Smooth muscle cell (in vitro differentiated cells): ENCODE measurements around the gene PPIP5K2. TPM values are rescaled to one million over a fixed set of nuclear protein-coding genes. Genes with fewer than 3 reads are reported as not detected.
A peak's percentile ranks its signal among the peaks of the same experiment; 100 is the strongest.

ENCODE experiments used
- DNase-seq: peaks from one replicate; lab custom pipeline; 2025; ENCODE audit not compliant: unreplicated experiment; lab: John Stamatoyannopoulos, UW
- H2AFZ ChIP-seq: fragments of 200-600 bp; sonication (generic); 2 replicates; pipeline ENCODE4 v1.6.0; 2016; ENCODE audit warnings: antibody characterized with exemption, low read depth, mild to moderate bottlenecking
- H3F3A ChIP-seq: fragments of 200-600 bp; sonication (generic); 2 replicates; pipeline ENCODE4 v1.6.0; 2017; ENCODE audit warnings: antibody characterized with exemption, low read depth
- H3K27ac ChIP-seq: fragments of 200-600 bp; sonication (generic); 2 replicates; pipeline ENCODE4 v1.5.1; 2016; ENCODE audit warnings: low read depth, mild to moderate bottlenecking
- H3K27me3 ChIP-seq: fragments of 200-600 bp; sonication (generic); 2 replicates; pipeline ENCODE4 v1.6.1; 2016; ENCODE audit warnings: low read depth, mild to moderate bottlenecking
- H3K36me3 ChIP-seq: fragments of 200-600 bp; sonication (generic); 2 replicates; pipeline ENCODE4 v1.5.1; 2016; ENCODE audit warnings: low read depth
- H3K4me1 ChIP-seq: fragments of 200-600 bp; sonication (generic); 2 replicates; pipeline ENCODE4 v1.5.1; 2016; ENCODE audit warnings: low read depth
- H3K4me2 ChIP-seq: fragments of 200-600 bp; sonication (generic); 2 replicates; pipeline ENCODE4 v1.6.0; 2016; ENCODE audit warnings: mild to moderate bottlenecking
- H3K4me3 ChIP-seq: fragments of 200-600 bp; sonication (generic); 2 replicates; pipeline ENCODE4 v1.5.1; 2016; ENCODE audit warnings: mild to moderate bottlenecking
- H3K79me2 ChIP-seq: fragments of 200-600 bp; sonication (generic); 2 replicates; pipeline ENCODE4 v1.6.0; 2016; ENCODE audit warnings: low read depth, mild to moderate bottlenecking
- H3K9ac ChIP-seq: fragments of 200-600 bp; sonication (generic); 2 replicates; pipeline ENCODE4 v1.6.0; 2016; ENCODE audit warnings: low read depth
- H3K9me3 ChIP-seq: fragments of 200-600 bp; sonication (generic); replicated peaks from 2 replicates; pipeline ENCODE4 v1.5.1; 2016; ENCODE audit warnings: low read depth
- H4K20me1 ChIP-seq: fragments of 200-600 bp; sonication (generic); 2 replicates; pipeline ENCODE4 v1.6.0; 2016; ENCODE audit warnings: low read depth
- WGBS: methylation state at CpG from one replicate; pipeline ENCODE4 v1.1.7; 2016; ENCODE audit warnings: low lambda C conversion rate; 5-methylcytosine and 5-hydroxymethylcytosine counted together
- polyA plus RNA-seq: library from polyadenylated mRNA; unstranded; fragments of >200 nt; fragmentation: Nextera tagmentation; extraction: Ambion mirVana; gene quantifications from 2 replicates; pipeline ENCODE4 v1.2.1, GENCODE V29; 2016
- total RNA-seq: library from RNA; depleted of rRNA; stranded (reverse); fragments of >200 nt; gene quantifications from 2 replicates; pipeline ENCODE4 v1.2.3, GENCODE V29; 2014
- TF ChIP-seq, protein P1 (sequence below): fragments of 200-600 bp; sonication (generic); IDR thresholded peaks from 2 replicates; pipeline ENCODE4 v1.5.1; 2017; ENCODE audit warnings: borderline replicate concordance, mild to moderate bottlenecking, antibody characterized with exemption; ENCODE audit not compliant: insufficient read depth, poor library complexity, severe bottlenecking

Gene PPIP5K2
- total and polyA plus RNA-seq, 2 experiments from 2014 or later = 22.6 to 90.3 TPM

DNA sequence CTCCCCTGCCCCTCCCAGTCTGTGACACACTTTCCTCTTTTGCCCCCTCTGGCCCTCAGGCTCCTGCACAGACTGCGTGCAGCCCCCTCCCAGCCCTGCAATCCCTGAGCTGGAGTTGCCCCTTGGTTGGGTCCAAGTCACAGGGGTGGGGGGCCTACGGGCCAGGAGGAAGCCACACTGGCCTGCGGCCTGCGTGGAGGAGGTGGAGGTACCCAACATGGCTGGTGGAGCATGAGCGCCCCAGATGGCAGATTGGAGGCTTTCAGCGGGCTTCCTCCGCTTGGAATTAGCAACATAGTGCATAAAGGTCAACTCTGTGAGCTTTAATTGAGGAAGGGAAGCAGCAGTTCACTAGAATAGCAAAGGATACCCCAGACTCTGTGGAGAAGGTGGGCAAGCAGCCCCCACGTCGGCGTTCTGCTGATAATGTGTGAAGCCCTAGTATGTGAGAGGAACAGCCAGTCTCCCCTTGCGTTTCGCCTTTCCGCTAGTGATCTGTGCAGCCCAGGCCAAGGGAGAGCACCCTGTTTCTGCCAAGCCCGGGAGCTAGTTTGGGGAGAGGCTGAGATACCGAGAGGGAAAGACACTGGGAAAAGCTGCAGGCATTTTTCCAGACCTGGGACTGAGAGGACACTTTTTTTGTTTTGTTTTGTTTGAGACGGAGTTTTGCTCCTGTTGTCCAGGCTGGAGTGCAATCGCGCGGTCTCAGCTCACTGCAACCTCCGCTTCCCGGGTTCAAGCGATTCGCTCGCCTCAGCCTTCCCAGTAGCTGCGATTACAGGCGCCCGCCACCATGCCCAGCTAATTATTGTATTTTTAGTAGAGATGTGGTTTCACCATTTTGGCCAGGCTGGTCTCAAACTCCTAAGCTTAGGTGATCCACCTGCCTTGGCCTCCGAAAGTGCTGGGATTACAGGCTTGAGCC lies 103.2 kb downstream of the PPIP5K2 start:
- Histone ChIP-seq H3F3A (no peaks in the 10 kb centered on the region), H3K4me2 (no peak overlapping the region), H2AFZ (no peak overlapping the region), H3K9me3 (no peaks in the 10 kb centered on the region), H3K79me2 (no peaks in the 10 kb centered on the region), H3K4me3 (no peak overlapping the region), H3K27me3 (no peaks in the 10 kb centered on the region), H4K20me1 (no peaks in the 10 kb centered on the region), H3K4me1 (no peaks in the 10 kb centered on the region), H3K9ac (no peak overlapping the region), H3K36me3 (no peaks in the 10 kb centered on the region), H3K27ac (no peak overlapping the region)
- TF ChIP-seq, protein P1, sequence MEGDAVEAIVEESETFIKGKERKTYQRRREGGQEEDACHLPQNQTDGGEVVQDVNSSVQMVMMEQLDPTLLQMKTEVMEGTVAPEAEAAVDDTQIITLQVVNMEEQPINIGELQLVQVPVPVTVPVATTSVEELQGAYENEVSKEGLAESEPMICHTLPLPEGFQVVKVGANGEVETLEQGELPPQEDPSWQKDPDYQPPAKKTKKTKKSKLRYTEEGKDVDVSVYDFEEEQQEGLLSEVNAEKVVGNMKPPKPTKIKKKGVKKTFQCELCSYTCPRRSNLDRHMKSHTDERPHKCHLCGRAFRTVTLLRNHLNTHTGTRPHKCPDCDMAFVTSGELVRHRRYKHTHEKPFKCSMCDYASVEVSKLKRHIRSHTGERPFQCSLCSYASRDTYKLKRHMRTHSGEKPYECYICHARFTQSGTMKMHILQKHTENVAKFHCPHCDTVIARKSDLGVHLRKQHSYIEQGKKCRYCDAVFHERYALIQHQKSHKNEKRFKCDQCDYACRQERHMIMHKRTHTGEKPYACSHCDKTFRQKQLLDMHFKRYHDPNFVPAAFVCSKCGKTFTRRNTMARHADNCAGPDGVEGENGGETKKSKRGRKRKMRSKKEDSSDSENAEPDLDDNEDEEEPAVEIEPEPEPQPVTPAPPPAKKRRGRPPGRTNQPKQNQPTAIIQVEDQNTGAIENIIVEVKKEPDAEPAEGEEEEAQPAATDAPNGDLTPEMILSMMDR = no peak
- 96% methylated on average over 28 of the region's 28 CpGs for WGBS
- DNase-seq = no peak

DNA sequence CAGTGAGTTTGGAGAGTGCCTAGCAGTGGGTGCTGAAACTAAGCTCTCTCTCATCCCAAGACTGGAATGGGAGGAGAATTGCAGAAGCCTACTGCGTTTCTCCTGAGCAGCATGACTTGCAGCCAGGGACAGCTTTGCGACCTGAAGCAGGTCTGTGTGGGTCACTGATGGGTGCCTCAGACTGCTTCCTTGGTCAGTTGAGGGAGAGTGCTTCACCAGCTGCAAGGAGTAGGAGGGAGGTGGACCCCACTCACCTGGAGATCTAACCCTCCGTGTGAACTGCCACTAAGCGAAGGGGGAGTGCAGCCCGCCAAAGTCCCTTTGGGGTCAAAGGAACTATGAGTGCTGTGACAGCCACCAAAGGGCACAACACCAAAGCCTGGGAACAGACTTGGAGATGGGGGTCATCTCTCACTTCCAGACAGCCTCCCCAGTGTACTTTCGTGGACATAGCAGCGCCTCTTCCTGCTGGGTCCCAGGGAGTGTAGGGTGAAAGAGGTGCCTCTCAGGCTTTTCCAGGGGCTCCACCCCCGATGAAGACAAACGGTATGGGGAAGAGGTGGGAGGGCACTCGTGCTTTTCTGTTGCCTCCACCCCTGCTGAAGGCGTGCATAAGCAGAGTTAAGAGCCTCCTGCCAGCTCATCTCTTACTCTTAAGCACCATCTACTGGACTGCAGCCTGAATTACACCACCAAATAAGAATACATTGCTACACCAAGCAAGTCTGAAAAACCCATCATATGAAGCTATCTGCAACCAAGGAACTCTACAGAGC lies 104.2 kb downstream of the PPIP5K2 start:
- Histone ChIP-seq H3K27me3 (no peaks in the 10 kb centered on the region), H3K4me3 (no peak overlapping the region), H4K20me1 (no peaks in the 10 kb centered on the region), H3K27ac (no peak overlapping the region), H3K9me3 (no peaks in the 10 kb centered on the region), H3K9ac (no peak overlapping the region), H3K79me2 (no peaks in the 10 kb centered on the region), H2AFZ (no peak overlapping the region), H3K4me1 (no peaks in the 10 kb centered on the region), H3K4me2 (peak overlapping the region; percentile 52), H3K36me3 (no peaks in the 10 kb centered on the region), H3F3A (no peaks in the 10 kb centered on the region)
- DNase-seq = no peak
- WGBS = 46% methylated on average over 11 of the region's 11 CpGs
- TF ChIP-seq, protein P1 = peak; percentile 65

DNA sequence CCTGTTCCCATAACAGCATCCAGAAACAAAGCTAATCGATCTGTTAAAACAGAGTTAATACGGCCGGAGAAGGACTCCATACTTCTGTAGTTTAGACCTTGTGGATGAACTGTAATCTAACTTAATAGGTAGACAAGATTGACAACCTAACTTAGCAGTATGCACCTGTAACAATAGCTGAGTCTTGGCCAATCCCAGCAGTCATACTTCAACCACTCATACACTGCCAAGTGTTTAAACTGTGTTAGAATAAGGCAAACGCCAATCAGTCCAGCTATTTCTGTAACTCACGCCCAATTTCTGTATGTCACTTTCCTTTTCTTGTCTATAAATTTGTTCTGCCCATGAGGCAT lies 104.8 kb downstream of the PPIP5K2 start:
- Histone ChIP-seq H2AFZ (no peak overlapping the region), H3K27ac (no peak overlapping the region), H3K9ac (no peak overlapping the region), H3K79me2 (no peaks in the 10 kb centered on the region), H4K20me1 (no peaks in the 10 kb centered on the region), H3K4me3 (no peak overlapping the region), H3K4me2 (no peak overlapping the region), H3K27me3 (no peaks in the 10 kb centered on the region), H3K9me3 (no peaks in the 10 kb centered on the region), H3F3A (no peaks in the 10 kb centered on the region), H3K36me3 (no peaks in the 10 kb centered on the region), H3K4me1 (no peaks in the 10 kb centered on the region)
- DNase-seq = no peak
- 57% methylated on average over 5 of the region's 5 CpGs for WGBS
- TF ChIP-seq, protein P1 = no peak
